Measurements from ENCODE around the gene GJA4. TPM values are rescaled to one million over a fixed set of nuclear protein-coding genes. Genes with fewer than 3 reads are reported as not detected.

The GJA4 gene
- total and polyA plus RNA-seq, 5 donors from 2014 or later = not detected

DNA sequence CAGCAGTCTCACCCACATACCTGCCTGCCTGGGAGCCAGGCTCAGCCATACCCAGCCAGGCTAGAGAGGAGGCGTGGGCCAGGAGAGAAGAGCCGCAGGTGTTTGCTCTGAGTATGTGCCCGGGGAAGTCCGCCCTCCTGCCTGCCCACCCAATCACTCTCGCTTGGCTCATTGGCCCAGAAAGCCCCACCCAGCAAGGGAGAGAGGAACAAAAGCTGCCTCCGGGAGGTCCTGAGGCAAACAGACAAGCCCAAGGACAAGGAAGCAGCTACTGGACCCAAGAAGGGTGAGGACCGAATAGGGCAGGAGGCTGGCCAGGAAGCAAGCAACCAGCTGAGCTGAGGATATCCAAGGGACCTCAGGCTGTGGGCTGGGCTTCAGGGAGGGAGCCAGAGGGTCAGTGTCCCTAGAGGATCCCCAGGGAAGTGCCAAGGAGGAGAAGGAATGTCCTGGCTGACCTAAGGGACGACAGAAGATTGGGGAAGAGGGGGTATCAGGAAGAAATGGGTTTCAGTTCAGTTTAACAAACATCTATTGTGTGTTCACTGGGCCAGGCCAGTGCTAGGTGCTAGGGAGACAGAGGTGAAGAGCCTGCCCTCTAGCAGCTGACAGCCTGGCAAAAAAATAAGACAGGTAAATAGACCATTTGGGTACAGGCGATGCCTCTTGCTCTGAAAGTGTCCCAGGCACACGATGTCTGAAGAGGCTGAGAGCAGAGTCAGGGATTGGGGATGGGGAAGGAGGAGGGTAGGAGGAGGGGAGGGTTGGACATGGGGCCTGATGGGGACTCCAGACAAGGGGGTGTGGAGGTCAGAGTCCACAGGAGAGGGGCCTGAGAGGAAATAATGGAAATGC lies 33.1 kb upstream of the GJA4 start, which contains the start of gene GJB4:
GJB4 (plus strand) TSS at position 238 of the 855 bp plus-strand sequence. CDS start 1,515 bp downstream, outside the sequence.
- H3K4me3 Mint-ChIP-seq = no peak within 1 kb of the TSS
- H3K36me3 ChIP-seq (ENCODE audit: control insufficient read depth, insufficient read depth, low read length) = no peaks in the 10 kb centered on the region
- H3K4me3 ChIP-seq (ENCODE audit: low read depth, low read length) = no peak within 1 kb of the TSS
- ATAC-seq (ENCODE audit: low read depth in 2 of 2) (no peak), DNase-seq (no peak)
- H3K9me3 ChIP-seq (ENCODE audit: control insufficient read depth in 2 of 2, low read length in 2 of 2) = no peaks in the 10 kb centered on the region
- no peaks in the 10 kb centered on the region for H3K4me1 Mint-ChIP-seq
- no peak within 1 kb of the TSS for H3K27ac Mint-ChIP-seq
- H3K27me3 Mint-ChIP-seq = peaks cover 11% of the 10 kb centered on the region
- H3K4me1 ChIP-seq (ENCODE audit: control insufficient read depth, insufficient read depth, low read length, poor library complexity, severe bottlenecking) = no peaks in the 10 kb centered on the region
- no peak within 1 kb of the TSS for H3K27ac ChIP-seq (ENCODE audit: insufficient read depth, low read length, poor library complexity, severe bottlenecking)
- no peaks in the 10 kb centered on the region for H3K27me3 ChIP-seq (ENCODE audit: control insufficient read depth, insufficient read depth, low read length)
- H3K36me3 Mint-ChIP-seq = no peaks in the 10 kb centered on the region
- no peaks in the 10 kb centered on the region for H3K9me3 Mint-ChIP-seq

GRCh38 chr1:34761176-34761761 lies 31.5 kb upstream of the GJA4 start:
- no peak for ATAC-seq (ENCODE audit: low read depth in 2 of 2)
- no peaks in the 10 kb centered on the region for H3K4me1 Mint-ChIP-seq
- H3K4me3 Mint-ChIP-seq = no peak overlapping the region

GRCh38 chr1:34761776-34762307 lies 31.0 kb upstream of the GJA4 start:
- Mint-ChIP-seq H3K27ac (no peak overlapping the region), H3K4me3 (no peak overlapping the region), H3K36me3 (no peaks in the 10 kb centered on the region), H3K4me1 (no peaks in the 10 kb centered on the region), H3K27me3 (peaks cover 11% of the 10 kb centered on the region), H3K9me3 (no peaks in the 10 kb centered on the region)
- ATAC-seq (ENCODE audit: low read depth in 2 of 2) (no peak), DNase-seq (no peak)
- Histone ChIP-seq H3K4me3 (ENCODE audit: low read depth, low read length) (no peak overlapping the region), H3K9me3 (ENCODE audit: control insufficient read depth in 2 of 2, low read length in 2 of 2) (no peaks in the 10 kb centered on the region), H3K36me3 (ENCODE audit: control insufficient read depth, insufficient read depth, low read length) (no peaks in the 10 kb centered on the region), H3K4me1 (ENCODE audit: control insufficient read depth, insufficient read depth, low read length, poor library complexity, severe bottlenecking) (no peaks in the 10 kb centered on the region), H3K27me3 (ENCODE audit: control insufficient read depth, insufficient read depth, low read length) (no peaks in the 10 kb centered on the region), H3K27ac (ENCODE audit: insufficient read depth, low read length, poor library complexity, severe bottlenecking) (no peak overlapping the region)

More at GRCh38 chr1:34761176-34761761, 31.5 kb upstream of the GJA4 start:
- H3K36me3 ChIP-seq (ENCODE audit: control insufficient read depth, insufficient read depth, low read length) = no peaks in the 10 kb centered on the region
- no peak overlapping the region for H3K4me3 ChIP-seq (ENCODE audit: low read depth, low read length)
- no peaks in the 10 kb centered on the region for H3K27me3 ChIP-seq (ENCODE audit: control insufficient read depth, insufficient read depth, low read length)
- H3K4me1 ChIP-seq (ENCODE audit: control insufficient read depth, insufficient read depth, low read length, poor library complexity, severe bottlenecking) = no peaks in the 10 kb centered on the region
- Mint-ChIP-seq H3K27ac (no peak overlapping the region), H3K36me3 (no peaks in the 10 kb centered on the region), H3K27me3 (peaks cover 11% of the 10 kb centered on the region), H3K9me3 (no peaks in the 10 kb centered on the region)
- no peaks in the 10 kb centered on the region for H3K9me3 ChIP-seq (ENCODE audit: control insufficient read depth in 2 of 2, low read length in 2 of 2)
- no peak for DNase-seq
- no peak overlapping the region for H3K27ac ChIP-seq (ENCODE audit: insufficient read depth, low read length, poor library complexity, severe bottlenecking)

GRCh38 chr1:34762474-34763141 lies 30.2 kb upstream of the GJA4 start:
- Mint-ChIP-seq H3K4me1 (no peaks in the 10 kb centered on the region), H3K9me3 (no peaks in the 10 kb centered on the region), H3K27ac (no peak overlapping the region), H3K36me3 (no peaks in the 10 kb centered on the region), H3K27me3 (peaks cover 7% of the 10 kb centered on the region), H3K4me3 (no peak overlapping the region)
- Histone ChIP-seq H3K27ac (ENCODE audit: insufficient read depth, low read length, poor library complexity, severe bottlenecking) (no peak overlapping the region), H3K27me3 (ENCODE audit: control insufficient read depth, insufficient read depth, low read length) (no peaks in the 10 kb centered on the region), H3K4me3 (ENCODE audit: low read depth, low read length) (no peak overlapping the region), H3K9me3 (ENCODE audit: control insufficient read depth in 2 of 2, low read length in 2 of 2) (no peaks in the 10 kb centered on the region), H3K4me1 (ENCODE audit: control insufficient read depth, insufficient read depth, low read length, poor library complexity, severe bottlenecking) (no peaks in the 10 kb centered on the region), H3K36me3 (ENCODE audit: control insufficient read depth, insufficient read depth, low read length) (no peaks in the 10 kb centered on the region)
- no peak for DNase-seq
- no peak for ATAC-seq (ENCODE audit: low read depth in 2 of 2)

- Histone ChIP-seq H3K36me3 (ENCODE audit: control insufficient read depth, insufficient read depth, low read length) (no peaks in the 10 kb centered on the region), H3K4me3 (ENCODE audit: low read depth, low read length) (no peak overlapping the region), H3K27me3 (ENCODE audit: control insufficient read depth, insufficient read depth, low read length) (no peaks in the 10 kb centered on the region), H3K9me3 (ENCODE audit: control insufficient read depth in 2 of 2, low read length in 2 of 2) (no peaks in the 10 kb centered on the region), H3K4me1 (ENCODE audit: control insufficient read depth, insufficient read depth, low read length, poor library complexity, severe bottlenecking) (no peaks in the 10 kb centered on the region), H3K27ac (ENCODE audit: insufficient read depth, low read length, poor library complexity, severe bottlenecking) (no peak overlapping the region)
- peaks cover 4% of the 10 kb centered on the region for H3K27me3 Mint-ChIP-seq
- H3K4me1 Mint-ChIP-seq = no peaks in the 10 kb centered on the region
- H3K27ac Mint-ChIP-seq = no peak overlapping the region
- H3K36me3 Mint-ChIP-seq = no peaks in the 10 kb centered on the region
- ATAC-seq (ENCODE audit: low read depth in 2 of 2) = no peak
- no peaks in the 10 kb centered on the region for H3K9me3 Mint-ChIP-seq
- DNase-seq = no peak
- no peak overlapping the region for H3K4me3 Mint-ChIP-seq
Observed at GRCh38 chr1:34763142-34763781, 29.5 kb upstream of the GJA4 start.

- no peak for DNase-seq
- H3K27ac ChIP-seq (ENCODE audit: insufficient read depth, low read length, poor library complexity, severe bottlenecking) = no peak overlapping the region
- H3K4me1 ChIP-seq (ENCODE audit: control insufficient read depth, insufficient read depth, low read length, poor library complexity, severe bottlenecking) = no peaks in the 10 kb centered on the region
Observed at GRCh38 chr1:34768856-34769255, 23.9 kb upstream of the GJA4 start.

GRCh38 chr1:34770891-34771504 lies 21.8 kb upstream of the GJA4 start:
- Mint-ChIP-seq H3K4me3 (no peak overlapping the region), H3K27ac (no peak overlapping the region), H3K27me3 (no peaks in the 10 kb centered on the region), H3K4me1 (no peaks in the 10 kb centered on the region), H3K36me3 (no peaks in the 10 kb centered on the region), H3K9me3 (peaks cover 0 to 2% (median 0%) of the 10 kb centered on the region in 7 donors)
- no peaks in the 10 kb centered on the region for H3K27me3 ChIP-seq (ENCODE audit: control insufficient read depth, insufficient read depth, low read length)
- no peak for DNase-seq
- no peaks in the 10 kb centered on the region for H3K9me3 ChIP-seq (ENCODE audit: control insufficient read depth in 2 of 2, low read length in 2 of 2)
- no peaks in the 10 kb centered on the region for H3K36me3 ChIP-seq (ENCODE audit: control insufficient read depth, insufficient read depth, low read length)
- H3K4me3 ChIP-seq (ENCODE audit: low read depth, low read length) = no peak overlapping the region
- no peak for ATAC-seq (ENCODE audit: low read depth in 2 of 2)
- no peaks in the 10 kb centered on the region for H3K4me1 ChIP-seq (ENCODE audit: control insufficient read depth, insufficient read depth, low read length, poor library complexity, severe bottlenecking)
- no peak overlapping the region for H3K27ac ChIP-seq (ENCODE audit: insufficient read depth, low read length, poor library complexity, severe bottlenecking)

More at GRCh38 chr1:34768856-34769255, 23.9 kb upstream of the GJA4 start:
- Mint-ChIP-seq H3K27ac (no peak overlapping the region), H3K36me3 (no peaks in the 10 kb centered on the region), H3K4me3 (no peak overlapping the region), H3K27me3 (no peaks in the 10 kb centered on the region), H3K9me3 (peaks cover 0 to 2% (median 0%) of the 10 kb centered on the region in 7 donors), H3K4me1 (no peaks in the 10 kb centered on the region)
- Histone ChIP-seq H3K9me3 (ENCODE audit: control insufficient read depth in 2 of 2, low read length in 2 of 2) (no peaks in the 10 kb centered on the region), H3K36me3 (ENCODE audit: control insufficient read depth, insufficient read depth, low read length) (no peaks in the 10 kb centered on the region), H3K27me3 (ENCODE audit: control insufficient read depth, insufficient read depth, low read length) (no peaks in the 10 kb centered on the region), H3K4me3 (ENCODE audit: low read depth, low read length) (no peak overlapping the region)
- ATAC-seq (ENCODE audit: low read depth in 2 of 2) = no peak

All from CD4-positive, CD25-positive, alpha-beta regulatory T cell (primary cell).